ENCODE measurements around the gene RNF39. TPM values are rescaled to one million over a fixed set of nuclear protein-coding genes. Genes with fewer than 3 reads are reported as not detected.

RNF39 gene
- total RNA-seq, 1 donor from 2014 or later = not detected

GRCh38 chr6:30066082-30066481 is 9.5 kb downstream of the RNF39 start:
- Mint-ChIP-seq H3K9me3 (no peaks in the 10 kb centered on the region), H3K4me3 (peak overlapping the region; percentile 98), H3K4me1 (peaks cover 60% of the 10 kb centered on the region), H3K27me3 (peaks cover 13% of the 10 kb centered on the region), H3K36me3 (ENCODE audit: low read depth) (peaks cover 70% of the 10 kb centered on the region), H3K27ac (peak overlapping the region; percentile 99)
- CTCF ChIA-PET = interaction anchor here (0.8 to 1.2 kb wide), 2 partner anchors 37 to 329 kb away, joined by 3 read pairs; no protein-coding TSS in a partner anchor
- POLR2A ChIA-PET = interaction anchor here (0.6 to 1.7 kb wide), 16 partner anchors 8 to 1769 kb away, joined by 3 to 13 read pairs (median 4); partner anchors contain the start of genes GABBR1, GNL1, TRIM26 and TRIM39
- no peak for TF ChIP-seq CTCF (IDR thresholded peaks at IDR 0.05)
- ATAC-seq (ENCODE audit: low read depth) = no peak
- intact Hi-C loops (cut with micrococcal nuclease) = loop anchor here (2.0 to 5.0 kb wide), 4 partner anchors 139 to 491 kb away; partner anchors contain the start of genes GNL1, HLA-F, PRR3 and RPP21
- DNase-seq = no peak

GRCh38 chr6:30063315-30063714 is 12.3 kb downstream of the RNF39 start:
- intact Hi-C loops (cut with micrococcal nuclease) = loop anchor here (5.0 kb wide), 1 partner anchor 554 kb away; the partner anchor contains the start of genes MRPS18B and PPP1R10
- no peak overlapping the region for H3K27ac Mint-ChIP-seq
- POLR2A ChIA-PET = no interaction called here

DNA sequence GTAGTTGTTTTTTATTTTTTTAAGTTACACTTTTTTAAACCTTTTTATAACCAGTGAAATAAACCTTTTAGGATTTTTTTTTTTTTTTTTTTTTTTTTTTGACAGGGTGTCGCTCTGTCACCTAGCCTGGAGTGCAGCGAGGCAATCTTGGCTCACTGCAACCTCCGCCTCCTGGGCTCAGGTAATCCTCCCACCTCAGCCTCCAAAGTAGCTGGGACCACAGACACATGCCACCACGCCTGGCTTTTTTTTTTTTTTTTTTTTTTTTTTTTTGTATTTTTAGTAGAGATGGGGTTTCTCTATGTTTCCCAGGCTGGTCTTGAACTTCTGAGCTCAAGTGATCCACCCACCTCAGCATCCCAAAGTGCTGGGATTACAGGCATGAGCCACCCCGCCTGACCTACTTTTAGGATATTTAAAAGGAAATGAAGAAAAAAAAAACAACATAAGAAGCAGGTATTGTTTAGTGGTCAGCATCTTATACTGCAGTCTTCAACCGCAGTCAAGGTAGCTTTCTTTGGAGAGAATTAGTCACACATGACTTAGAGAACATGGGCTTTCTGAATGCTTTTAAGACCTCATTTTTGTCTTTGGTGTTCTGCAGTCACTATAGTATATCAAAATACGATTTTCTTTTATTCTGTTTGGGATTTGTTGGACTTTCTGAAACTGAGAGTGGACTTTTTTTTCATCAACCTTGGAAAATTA is 12.9 kb downstream of the RNF39 start:
- TF ChIP-seq CTCF (IDR thresholded peaks at IDR 0.05) = no peak
- Mint-ChIP-seq H3K27me3 (no peaks in the 10 kb centered on the region), H3K4me1 (peaks cover 56% of the 10 kb centered on the region), H3K4me3 (peak overlapping the region; percentile 98), H3K9me3 (no peaks in the 10 kb centered on the region), H3K27ac (no peak overlapping the region), H3K36me3 (ENCODE audit: low read depth) (peaks cover 50% of the 10 kb centered on the region)
- POLR2A ChIA-PET = interaction anchor here (0.6 to 2.4 kb wide), 6 partner anchors 40 to 893 kb away, joined by 3 to 20 read pairs (median 6); partner anchors contain the start of gene HLA-A
- DNase-seq = no peak
- intact Hi-C loops (cut with micrococcal nuclease) = loop anchor here (5.0 kb wide), 1 partner anchor 555 kb away; the partner anchor contains the start of genes MRPS18B and PPP1R10
- CTCF ChIA-PET = no interaction called here
- ATAC-seq (ENCODE audit: low read depth) = no peak

More at GRCh38 chr6:30063315-30063714, 12.3 kb downstream of the RNF39 start:
- CTCF ChIA-PET = no interaction called here
- TF ChIP-seq CTCF (IDR thresholded peaks at IDR 0.05) = no peak
- Mint-ChIP-seq H3K27me3 (no peaks in the 10 kb centered on the region), H3K36me3 (ENCODE audit: low read depth) (peaks cover 52% of the 10 kb centered on the region), H3K4me1 (peaks cover 63% of the 10 kb centered on the region), H3K4me3 (peak overlapping the region; percentile 11), H3K9me3 (no peaks in the 10 kb centered on the region)
- ATAC-seq (ENCODE audit: low read depth) (no peak), DNase-seq (no peak)

- peak; percentile 2 for ATAC-seq (ENCODE audit: low read depth)
- Mint-ChIP-seq H3K9me3 (no peaks in the 10 kb centered on the region), H3K27me3 (no peaks in the 10 kb centered on the region), H3K4me1 (peaks cover 50% of the 10 kb centered on the region), H3K27ac (peak overlapping the region; percentile 97), H3K36me3 (ENCODE audit: low read depth) (peaks cover 50% of the 10 kb centered on the region), H3K4me3 (peak overlapping the region; percentile 98)
- intact Hi-C loops (cut with micrococcal nuclease) = loop anchor here (2.0 to 5.0 kb wide), 2 partner anchors 119 to 555 kb away; partner anchors contain the start of genes HLA-A, MRPS18B and PPP1R10
- POLR2A ChIA-PET = interaction anchor here (0.6 to 2.4 kb wide), 9 partner anchors 9 to 1136 kb away, joined by 3 to 20 read pairs (median 4); partner anchors contain the start of genes HLA-A and TRIM26
- no peak for TF ChIP-seq CTCF (IDR thresholded peaks at IDR 0.05)
- no peak for DNase-seq
- CTCF ChIA-PET = interaction anchor here (3.8 kb wide), 1 partner anchor 68 kb away, joined by 14 read pairs; no protein-coding TSS in a partner anchor
These were observed 13.6 kb downstream of the RNF39 start for GRCh38 chr6:30061858-30062458.

All from activated B cell treated with CpG ODN at 0.5 μM for 24 hours (primary cell).